ENCODE results near the gene INPP5D.

The INPP5D gene

DNA sequence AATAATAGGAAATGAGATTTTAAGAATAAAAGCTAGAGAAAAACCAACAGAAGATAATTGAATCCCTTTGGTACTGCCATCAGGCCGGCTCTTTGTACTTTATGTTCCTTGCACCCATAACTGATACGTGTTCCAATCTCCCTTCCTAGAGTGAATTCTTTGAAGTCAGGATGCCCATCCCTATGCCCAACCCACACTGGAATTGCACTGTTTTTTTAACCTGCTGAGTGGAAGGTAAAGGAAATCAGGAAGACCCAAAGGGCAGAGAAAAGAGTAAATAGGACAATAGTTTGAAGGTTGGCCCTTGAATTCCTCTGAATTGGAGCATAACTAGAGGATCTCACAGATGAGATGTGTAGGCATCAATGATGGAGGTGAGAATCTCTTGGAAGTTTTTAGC is 187.0 kb downstream of the INPP5D start:
- no peak for DNase-seq
- no peak for TF ChIP-seq POLR2A (IDR thresholded peaks at IDR 0.05; ENCODE audit: low read length)
- TF ChIP-seq GATA1 (IDR thresholded peaks at IDR 0.05; ENCODE audit: low read depth, low read length) = no peak

DNA sequence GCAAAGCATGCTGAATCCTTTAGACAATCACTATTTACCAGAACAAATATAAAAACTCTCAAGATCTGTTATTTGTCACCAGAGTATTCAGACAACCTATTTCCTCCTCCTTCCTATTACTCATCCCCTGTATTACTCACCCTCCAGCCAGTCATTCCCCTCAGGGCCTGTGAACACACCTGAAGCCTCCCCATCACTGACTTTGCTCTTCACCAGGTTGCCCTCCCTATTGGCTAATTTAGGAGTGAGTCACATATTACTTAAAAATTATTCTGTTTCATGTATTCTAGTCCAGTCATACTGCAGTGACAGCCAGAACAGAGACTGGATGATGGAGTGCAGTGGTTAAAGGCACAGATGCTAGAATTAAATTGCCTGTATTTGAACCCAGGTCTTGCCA is 187.6 kb downstream of the INPP5D start:
- DNase-seq = peak; percentile 38 to 73
- no peak for TF ChIP-seq GATA1 (IDR thresholded peaks at IDR 0.05; ENCODE audit: low read depth, low read length)
- no peak for TF ChIP-seq POLR2A (IDR thresholded peaks at IDR 0.05; ENCODE audit: low read length)

- TF ChIP-seq POLR2A (IDR thresholded peaks at IDR 0.05; ENCODE audit: low read length) (no peak), GATA1 (IDR thresholded peaks at IDR 0.05; ENCODE audit: low read depth, low read length) (no peak)
Observed at GRCh38 chr2:233248999-233249398, 188.9 kb downstream of the INPP5D start.

DNA sequence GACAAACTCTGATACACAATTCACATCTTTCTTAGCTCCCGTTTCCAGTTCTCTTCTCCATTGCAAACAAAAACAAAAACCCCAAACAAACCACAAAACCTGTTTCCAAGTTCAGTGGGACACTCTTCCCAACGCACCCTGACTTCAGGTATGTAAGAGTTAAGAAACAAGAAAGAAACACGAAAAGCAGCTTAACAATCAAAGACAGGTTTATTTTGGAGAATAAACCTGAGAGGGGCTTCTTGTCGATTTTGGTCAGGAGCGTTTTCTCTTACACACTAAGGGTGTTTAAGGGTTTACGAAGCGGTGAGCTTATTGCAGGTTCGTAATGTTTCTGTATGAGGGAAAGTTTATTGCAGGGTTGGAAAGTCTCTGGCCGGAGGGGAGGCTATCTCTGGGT is 190.4 kb downstream of the INPP5D start:
- no peak for TF ChIP-seq POLR2A (IDR thresholded peaks at IDR 0.05; ENCODE audit: low read length)
- TF ChIP-seq GATA1 (IDR thresholded peaks at IDR 0.05; ENCODE audit: low read depth, low read length) = no peak
- DNase-seq = peak in 1 of 2 experiments; percentile 30

More at GRCh38 chr2:233248999-233249398, 188.9 kb downstream of the INPP5D start:
- DNase-seq = peak in 1 of 2 experiments; percentile 23

- TF ChIP-seq GATA1 (IDR thresholded peaks at IDR 0.05; ENCODE audit: low read depth, low read length) (no peak), POLR2A (IDR thresholded peaks at IDR 0.05; ENCODE audit: low read length) (no peak)
- DNase-seq = no peak
Observed at GRCh38 chr2:233250985-233251305, 190.8 kb downstream of the INPP5D start.

GRCh38 chr2:233251306-233252116 is 191.4 kb downstream of the INPP5D start, which contains the start of gene ATG16L1:
TSS of gene ATG16L1 (plus strand) at chr2:233251673. CDS start at chr2:233251828, 155 bp downstream.
- TF ChIP-seq POLR2A (IDR thresholded peaks at IDR 0.05; ENCODE audit: low read length) = peak; percentile 82
- no peak for TF ChIP-seq GATA1 (IDR thresholded peaks at IDR 0.05; ENCODE audit: low read depth, low read length)

GRCh38 chr2:233252227-233252626 is 192.1 kb downstream of the INPP5D start:
- DNase-seq = no peak

More at GRCh38 chr2:233251306-233252116, 191.4 kb downstream of the INPP5D start, which contains the start of gene ATG16L1:
- DNase-seq = peak; percentile 97 to 98

GRCh38 chr2:233255151-233255550 is 195.0 kb downstream of the INPP5D start:
- TF ChIP-seq POLR2A (IDR thresholded peaks at IDR 0.05; ENCODE audit: low read length) (no peak), GATA1 (IDR thresholded peaks at IDR 0.05; ENCODE audit: low read depth, low read length) (no peak)
- DNase-seq = no peak

More at GRCh38 chr2:233252227-233252626, 192.1 kb downstream of the INPP5D start:
- TF ChIP-seq GATA1 (IDR thresholded peaks at IDR 0.05; ENCODE audit: low read depth, low read length) (no peak), POLR2A (IDR thresholded peaks at IDR 0.05; ENCODE audit: low read length) (no peak)

GRCh38 chr2:233256048-233256447 is 195.9 kb downstream of the INPP5D start:
- TF ChIP-seq POLR2A (IDR thresholded peaks at IDR 0.05; ENCODE audit: low read length) (no peak), GATA1 (IDR thresholded peaks at IDR 0.05; ENCODE audit: low read depth, low read length) (no peak)
- DNase-seq = no peak

All from erythroblast (primary cell).